Measurements from ENCODE around the gene ABR.

The ABR gene

DNA sequence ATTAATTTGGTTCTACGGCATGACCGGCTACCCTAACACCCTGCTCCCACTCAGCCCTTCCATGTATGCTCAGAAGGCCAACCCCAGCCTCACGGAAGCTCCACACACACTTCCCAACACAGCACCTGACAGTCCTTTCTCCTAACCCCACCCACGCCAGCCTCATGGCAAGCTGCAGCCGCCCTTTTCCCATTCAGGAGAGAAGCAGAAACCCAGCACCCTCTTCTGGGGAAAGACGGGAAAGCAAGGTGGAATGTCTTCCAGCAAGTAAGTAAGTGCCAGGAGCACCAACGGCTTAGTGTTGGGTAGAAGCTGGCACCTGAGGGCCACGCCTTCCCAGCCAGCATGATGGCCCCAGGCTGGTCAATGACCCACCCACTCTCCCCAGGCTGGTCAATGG is 32.1 kb downstream of the ABR start:
- no peak overlapping the region for H3K4me3 ChIP-seq (replicated peaks; ENCODE audit: insufficient read depth, low read length)
- H3K27me3 ChIP-seq (ENCODE audit: insufficient read depth, poor library complexity, severe bottlenecking) = no peaks in the 10 kb centered on the region
- DNase-seq (ENCODE audit: low read depth in 1 of 2, low spot score in 1 of 2) = no peak
- H3K27ac ChIP-seq (replicated peaks) = no peak overlapping the region
- TF ChIP-seq SPI1 (IDR thresholded peaks at IDR 0.05; ENCODE audit: borderline replicate concordance, low read depth) (no peak), GABPA (IDR thresholded peaks at IDR 0.05; ENCODE audit: low read depth) (no peak), POLR2AphosphoS5 (IDR thresholded peaks at IDR 0.05; ENCODE audit: low read depth) (no peak)
- TF ChIP-seq, protein P1, sequence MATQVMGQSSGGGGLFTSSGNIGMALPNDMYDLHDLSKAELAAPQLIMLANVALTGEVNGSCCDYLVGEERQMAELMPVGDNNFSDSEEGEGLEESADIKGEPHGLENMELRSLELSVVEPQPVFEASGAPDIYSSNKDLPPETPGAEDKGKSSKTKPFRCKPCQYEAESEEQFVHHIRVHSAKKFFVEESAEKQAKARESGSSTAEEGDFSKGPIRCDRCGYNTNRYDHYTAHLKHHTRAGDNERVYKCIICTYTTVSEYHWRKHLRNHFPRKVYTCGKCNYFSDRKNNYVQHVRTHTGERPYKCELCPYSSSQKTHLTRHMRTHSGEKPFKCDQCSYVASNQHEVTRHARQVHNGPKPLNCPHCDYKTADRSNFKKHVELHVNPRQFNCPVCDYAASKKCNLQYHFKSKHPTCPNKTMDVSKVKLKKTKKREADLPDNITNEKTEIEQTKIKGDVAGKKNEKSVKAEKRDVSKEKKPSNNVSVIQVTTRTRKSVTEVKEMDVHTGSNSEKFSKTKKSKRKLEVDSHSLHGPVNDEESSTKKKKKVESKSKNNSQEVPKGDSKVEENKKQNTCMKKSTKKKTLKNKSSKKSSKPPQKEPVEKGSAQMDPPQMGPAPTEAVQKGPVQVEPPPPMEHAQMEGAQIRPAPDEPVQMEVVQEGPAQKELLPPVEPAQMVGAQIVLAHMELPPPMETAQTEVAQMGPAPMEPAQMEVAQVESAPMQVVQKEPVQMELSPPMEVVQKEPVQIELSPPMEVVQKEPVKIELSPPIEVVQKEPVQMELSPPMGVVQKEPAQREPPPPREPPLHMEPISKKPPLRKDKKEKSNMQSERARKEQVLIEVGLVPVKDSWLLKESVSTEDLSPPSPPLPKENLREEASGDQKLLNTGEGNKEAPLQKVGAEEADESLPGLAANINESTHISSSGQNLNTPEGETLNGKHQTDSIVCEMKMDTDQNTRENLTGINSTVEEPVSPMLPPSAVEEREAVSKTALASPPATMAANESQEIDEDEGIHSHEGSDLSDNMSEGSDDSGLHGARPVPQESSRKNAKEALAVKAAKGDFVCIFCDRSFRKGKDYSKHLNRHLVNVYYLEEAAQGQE (IDR thresholded peaks at IDR 0.05; ENCODE audit: insufficient replicate concordance, low read depth) = no peak
- TF ChIP-seq, protein P2, sequence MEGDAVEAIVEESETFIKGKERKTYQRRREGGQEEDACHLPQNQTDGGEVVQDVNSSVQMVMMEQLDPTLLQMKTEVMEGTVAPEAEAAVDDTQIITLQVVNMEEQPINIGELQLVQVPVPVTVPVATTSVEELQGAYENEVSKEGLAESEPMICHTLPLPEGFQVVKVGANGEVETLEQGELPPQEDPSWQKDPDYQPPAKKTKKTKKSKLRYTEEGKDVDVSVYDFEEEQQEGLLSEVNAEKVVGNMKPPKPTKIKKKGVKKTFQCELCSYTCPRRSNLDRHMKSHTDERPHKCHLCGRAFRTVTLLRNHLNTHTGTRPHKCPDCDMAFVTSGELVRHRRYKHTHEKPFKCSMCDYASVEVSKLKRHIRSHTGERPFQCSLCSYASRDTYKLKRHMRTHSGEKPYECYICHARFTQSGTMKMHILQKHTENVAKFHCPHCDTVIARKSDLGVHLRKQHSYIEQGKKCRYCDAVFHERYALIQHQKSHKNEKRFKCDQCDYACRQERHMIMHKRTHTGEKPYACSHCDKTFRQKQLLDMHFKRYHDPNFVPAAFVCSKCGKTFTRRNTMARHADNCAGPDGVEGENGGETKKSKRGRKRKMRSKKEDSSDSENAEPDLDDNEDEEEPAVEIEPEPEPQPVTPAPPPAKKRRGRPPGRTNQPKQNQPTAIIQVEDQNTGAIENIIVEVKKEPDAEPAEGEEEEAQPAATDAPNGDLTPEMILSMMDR (IDR thresholded peaks at IDR 0.05; ENCODE audit: insufficient read depth, low read length) = no peak

DNA sequence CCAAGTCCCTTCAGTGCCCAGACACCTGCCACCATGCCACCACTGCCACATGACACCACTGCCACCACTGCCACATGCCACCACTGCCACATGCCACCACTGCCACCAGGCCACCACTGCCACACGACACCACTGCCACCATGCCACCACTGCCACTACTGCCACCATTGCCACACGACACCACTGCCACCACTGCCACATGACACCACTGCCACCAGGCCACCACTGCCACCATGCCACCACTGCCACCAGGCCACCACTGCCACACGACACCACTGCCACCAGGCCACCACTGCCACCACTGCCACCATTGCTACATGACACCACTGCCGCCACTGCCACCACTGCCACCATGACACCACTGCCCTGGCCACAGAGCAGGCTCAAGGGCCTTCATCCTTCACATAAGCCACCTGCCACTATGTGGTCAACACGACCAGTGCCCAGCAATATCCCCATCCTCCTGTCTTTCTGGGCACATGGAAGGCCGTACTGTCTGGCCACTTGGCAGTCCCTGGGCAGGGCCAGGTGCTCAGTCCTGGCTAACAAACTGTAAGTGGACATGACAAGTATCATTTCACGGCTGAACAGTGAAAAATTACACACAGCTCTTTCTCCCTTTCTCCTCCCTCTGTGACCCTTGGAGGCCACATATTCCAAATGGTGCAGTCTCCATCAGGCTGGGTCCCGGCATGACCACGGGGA is 33.1 kb downstream of the ABR start:
- Histone ChIP-seq H3K27ac (replicated peaks) (no peak overlapping the region), H3K27me3 (ENCODE audit: insufficient read depth, poor library complexity, severe bottlenecking) (no peaks in the 10 kb centered on the region), H3K4me3 (replicated peaks; ENCODE audit: insufficient read depth, low read length) (no peak overlapping the region)
- DNase-seq (ENCODE audit: low read depth in 1 of 2, low spot score in 1 of 2) = no peak
- TF ChIP-seq, protein P2 (IDR thresholded peaks at IDR 0.05; ENCODE audit: insufficient read depth, low read length) = no peak
- TF ChIP-seq GABPA (IDR thresholded peaks at IDR 0.05; ENCODE audit: low read depth) (no peak), SPI1 (IDR thresholded peaks at IDR 0.05; ENCODE audit: borderline replicate concordance, low read depth) (no peak), POLR2AphosphoS5 (IDR thresholded peaks at IDR 0.05; ENCODE audit: low read depth) (no peak)
- TF ChIP-seq, protein P1 (IDR thresholded peaks at IDR 0.05; ENCODE audit: insufficient replicate concordance, low read depth) = no peak

- TF ChIP-seq SPI1 (IDR thresholded peaks at IDR 0.05; ENCODE audit: borderline replicate concordance, low read depth) (no peak), POLR2AphosphoS5 (IDR thresholded peaks at IDR 0.05; ENCODE audit: low read depth) (no peak), GABPA (IDR thresholded peaks at IDR 0.05; ENCODE audit: low read depth) (no peak)
- TF ChIP-seq, protein P2 (IDR thresholded peaks at IDR 0.05; ENCODE audit: insufficient read depth, low read length) = no peak
- TF ChIP-seq, protein P1 (IDR thresholded peaks at IDR 0.05; ENCODE audit: insufficient replicate concordance, low read depth) = no peak
- H3K27ac ChIP-seq (replicated peaks) = no peak overlapping the region
- H3K4me3 ChIP-seq (replicated peaks; ENCODE audit: insufficient read depth, low read length) = no peak overlapping the region
- DNase-seq (ENCODE audit: low read depth in 1 of 2, low spot score in 1 of 2) = no peak
- no peaks in the 10 kb centered on the region for H3K27me3 ChIP-seq (ENCODE audit: insufficient read depth, poor library complexity, severe bottlenecking)
These were observed 34.3 kb downstream of the ABR start for GRCh38 chr17:1145311-1145986.

Measured in HL-60 (cell line).